ENCODE measurements around the gene AKAP6. TPM values are rescaled to one million over a fixed set of nuclear protein-coding genes. Genes with fewer than 3 reads are reported as not detected.

Gene AKAP6
- total RNA-seq, 1 donor from 2014 or later = 3.4 TPM

DNA sequence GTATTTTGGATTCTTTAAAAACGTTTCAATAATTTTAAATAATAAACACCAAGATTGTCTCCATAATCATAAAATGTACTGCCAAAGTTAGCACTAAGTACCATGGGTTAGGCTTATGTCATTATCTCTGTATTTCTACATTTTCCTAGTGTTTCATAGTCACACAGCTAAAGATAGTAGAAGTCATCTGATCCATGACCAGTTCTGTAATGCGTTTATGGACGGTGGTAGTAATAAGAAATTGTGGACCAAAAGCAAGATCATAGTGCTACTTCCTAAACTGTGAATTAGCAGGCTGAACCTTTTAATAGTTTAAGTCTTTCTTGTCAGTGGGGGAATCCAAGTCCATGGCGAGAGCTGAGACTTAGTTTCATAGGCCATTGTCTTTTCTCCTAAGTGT, 142.1 kb downstream of the AKAP6 start:
- H3K27ac Mint-ChIP-seq = no peak overlapping the region
- no peaks in the 10 kb centered on the region for H3K27me3 Mint-ChIP-seq
- peaks cover 21% of the 10 kb centered on the region for H3K4me1 Mint-ChIP-seq (ENCODE audit: low read depth)
- no peak for DNase-seq (ENCODE audit: low spot score, unreplicated experiment)
- no peaks in the 10 kb centered on the region for H3K36me3 Mint-ChIP-seq (ENCODE audit: insufficient read depth)
- H3K4me3 Mint-ChIP-seq (ENCODE audit: low read depth) = no peak overlapping the region
- TF ChIP-seq CTCF (IDR thresholded peaks at IDR 0.05; ENCODE audit: unreplicated experiment) = no peak
- no peaks in the 10 kb centered on the region for H3K9me3 Mint-ChIP-seq (ENCODE audit: low read depth)

DNA sequence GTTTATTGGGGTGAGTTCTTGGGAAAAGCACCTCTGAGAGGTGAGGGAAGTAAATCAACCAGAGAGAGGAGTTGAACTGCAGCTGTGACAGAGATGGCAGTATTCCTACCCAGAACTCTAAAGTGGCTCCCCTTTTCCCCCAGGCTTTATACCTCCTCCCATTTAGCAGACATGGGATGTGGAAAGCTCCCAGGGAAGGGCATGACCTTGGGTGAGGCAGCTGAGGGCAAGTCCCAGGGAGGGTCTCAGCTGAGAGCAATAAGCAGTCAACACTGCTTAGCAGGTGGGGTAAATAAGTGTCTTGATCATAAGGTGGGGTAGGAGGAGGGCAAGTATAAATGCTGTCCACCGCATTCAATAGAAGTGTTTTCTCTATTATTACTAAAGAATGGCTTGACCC, 143.0 kb downstream of the AKAP6 start:
- H3K4me3 Mint-ChIP-seq (ENCODE audit: low read depth) = no peak overlapping the region
- no peaks in the 10 kb centered on the region for H3K36me3 Mint-ChIP-seq (ENCODE audit: insufficient read depth)
- no peak for TF ChIP-seq CTCF (IDR thresholded peaks at IDR 0.05; ENCODE audit: unreplicated experiment)
- no peaks in the 10 kb centered on the region for H3K27me3 Mint-ChIP-seq
- no peaks in the 10 kb centered on the region for H3K9me3 Mint-ChIP-seq (ENCODE audit: low read depth)
- H3K27ac Mint-ChIP-seq = peak overlapping the region; percentile 60
- H3K4me1 Mint-ChIP-seq (ENCODE audit: low read depth) = peaks cover 21% of the 10 kb centered on the region
- DNase-seq (ENCODE audit: low spot score, unreplicated experiment) = no peak

GRCh38 chr14:32472512-32473463, 143.7 kb downstream of the AKAP6 start:
- Mint-ChIP-seq H3K4me3 (ENCODE audit: low read depth) (no peak overlapping the region), H3K27me3 (no peaks in the 10 kb centered on the region), H3K36me3 (ENCODE audit: insufficient read depth) (no peaks in the 10 kb centered on the region), H3K4me1 (ENCODE audit: low read depth) (peaks cover 21% of the 10 kb centered on the region), H3K9me3 (ENCODE audit: low read depth) (no peaks in the 10 kb centered on the region), H3K27ac (peak overlapping the region; percentile 54)
- no peak for DNase-seq (ENCODE audit: low spot score, unreplicated experiment)
- TF ChIP-seq CTCF (IDR thresholded peaks at IDR 0.05; ENCODE audit: unreplicated experiment) = no peak

GRCh38 chr14:32473464-32473855, 144.4 kb downstream of the AKAP6 start:
- Mint-ChIP-seq H3K9me3 (ENCODE audit: low read depth) (no peaks in the 10 kb centered on the region), H3K27me3 (no peaks in the 10 kb centered on the region), H3K4me3 (ENCODE audit: low read depth) (no peak overlapping the region), H3K4me1 (ENCODE audit: low read depth) (peaks cover 21% of the 10 kb centered on the region), H3K36me3 (ENCODE audit: insufficient read depth) (no peaks in the 10 kb centered on the region), H3K27ac (no peak overlapping the region)
- TF ChIP-seq CTCF (IDR thresholded peaks at IDR 0.05; ENCODE audit: unreplicated experiment) = no peak
- DNase-seq (ENCODE audit: low spot score, unreplicated experiment) = no peak

GRCh38 chr14:32474478-32475195, 145.5 kb downstream of the AKAP6 start:
- Mint-ChIP-seq H3K9me3 (ENCODE audit: low read depth) (no peaks in the 10 kb centered on the region), H3K4me1 (ENCODE audit: low read depth) (peaks cover 21% of the 10 kb centered on the region), H3K36me3 (ENCODE audit: insufficient read depth) (no peaks in the 10 kb centered on the region), H3K4me3 (ENCODE audit: low read depth) (no peak overlapping the region), H3K27ac (no peak overlapping the region), H3K27me3 (no peaks in the 10 kb centered on the region)
- DNase-seq (ENCODE audit: low spot score, unreplicated experiment) = no peak
- no peak for TF ChIP-seq CTCF (IDR thresholded peaks at IDR 0.05; ENCODE audit: unreplicated experiment)
